Putamen (tissue), 1 donor: Measurements from ENCODE around the gene SCTR.
A peak's percentile ranks its signal among the peaks of the same experiment; 100 is the strongest.
"Not testable (repeated sequence)": the region's sequence is repeated elsewhere in the genome, so short reads cannot be mapped to it uniquely, and the experiment has no call there.

Source experiments
- DNase-seq: peaks from one replicate; pipeline ENCODE4 v3.0.0-alpha.2; 2016; ENCODE audit warnings: low spot score

The SCTR gene

GRCh38 chr2:119408221-119408619 is 116.1 kb downstream of the SCTR start:
- DNase-seq = no peak

GRCh38 chr2:119407430-119408220 is 116.7 kb downstream of the SCTR start:
- peak; percentile 43 for DNase-seq

- no peak for DNase-seq
Observed at GRCh38 chr2:119405151-119405550, 119.1 kb downstream of the SCTR start.

- DNase-seq = not testable (repeated sequence)
Observed at GRCh38 chr2:119403618-119404017, 120.7 kb downstream of the SCTR start.

- DNase-seq = no peak
Observed at GRCh38 chr2:119402645-119403560, 121.4 kb downstream of the SCTR start.

GRCh38 chr2:119402106-119402505 is 122.2 kb downstream of the SCTR start:
- DNase-seq = no peak

GRCh38 chr2:119397196-119397595 is 127.1 kb downstream of the SCTR start:
- no peak for DNase-seq

GRCh38 chr2:119393971-119394748 is 130.1 kb downstream of the SCTR start:
- DNase-seq = no peak
